GM23338 (cell line): ENCODE measurements around the gene NHERF1. TPM values are rescaled to one million over a fixed set of nuclear protein-coding genes. Genes with fewer than 3 reads are reported as not detected.

Source experiments
- ATAC-seq: fragments of 200-7000 bp; cut with Tn5 transposase; 3 replicates; pipeline ENCODE4 v1.9.1; 2020
- DNase-seq: peaks from one replicate; pipeline ENCODE4 v3.0.0-alpha.2; 2015; ENCODE audit warnings: low spot score
- H2AFZ ChIP-seq: fragments of 200-600 bp; sonication (generic); 2 replicates; pipeline ENCODE4 v1.8.0; 2016; ENCODE audit warnings: antibody characterized with exemption, mild to moderate bottlenecking, moderate library complexity
- H3F3A ChIP-seq: fragments of 200-600 bp; sonication (generic); replicated peaks from 2 replicates; pipeline ENCODE4 v1.8.0; 2017; ENCODE audit warnings: antibody characterized with exemption, mixed run types, low read depth
- H3K27ac ChIP-seq: fragments of 200-600 bp; sonication (generic); 2 replicates; pipeline ENCODE4 v1.6.1; 2016; ENCODE audit warnings: low read depth
- H3K27me3 ChIP-seq: fragments of 200-600 bp; sonication (generic); 2 replicates; pipeline ENCODE4 v1.8.0; 2016; ENCODE audit warnings: mild to moderate bottlenecking, mixed run types, moderate library complexity; ENCODE audit not compliant: insufficient read depth
- H3K36me3 ChIP-seq: fragments of 200-600 bp; sonication (generic); 2 replicates; pipeline ENCODE4 v1.8.0; 2016; ENCODE audit warnings: mild to moderate bottlenecking; ENCODE audit not compliant: insufficient read depth
- H3K4me1 ChIP-seq: fragments of 200-600 bp; sonication (generic); 2 replicates; pipeline ENCODE4 v1.8.0; 2016; ENCODE audit warnings: mild to moderate bottlenecking, moderate library complexity; ENCODE audit not compliant: insufficient read depth
- H3K4me2 ChIP-seq: fragments of 200-600 bp; sonication (generic); 2 replicates; pipeline ENCODE4 v1.7.1; 2017; ENCODE audit warnings: mixed run types
- H3K4me3 ChIP-seq: fragments of 200-600 bp; sonication (generic); 2 replicates; pipeline ENCODE4 v1.6.1; 2016; ENCODE audit warnings: mixed run types
- H3K79me2 ChIP-seq: fragments of 200-600 bp; sonication (generic); replicated peaks from 2 replicates; pipeline ENCODE4 v1.8.0; 2017; ENCODE audit warnings: mild to moderate bottlenecking; ENCODE audit not compliant: insufficient read depth
- H3K9me2 ChIP-seq: fragments of 200-600 bp; sonication (generic); 2 replicates; pipeline ENCODE4 v1.8.0; 2017; ENCODE audit not compliant: insufficient read depth
- H4K20me1 ChIP-seq: fragments of 200-600 bp; sonication (generic); replicated peaks from 2 replicates; pipeline ENCODE4 v1.8.0; 2017; ENCODE audit warnings: mild to moderate bottlenecking; ENCODE audit not compliant: insufficient read depth
- H3K27ac Mint-ChIP-seq: 2 replicates; pipeline ENCODE4 v1.8.0; 2020; ENCODE audit warnings: inconsistent platforms, mild to moderate bottlenecking, moderate library complexity, mixed read lengths
- H3K27me3 Mint-ChIP-seq: 3 replicates; pipeline ENCODE4 v1.8.0; 2022; ENCODE audit warnings: low read depth, mild to moderate bottlenecking, moderate library complexity, mixed read lengths, inconsistent platforms; ENCODE audit not compliant: insufficient read depth, poor library complexity
- H3K36me3 Mint-ChIP-seq: 3 replicates; pipeline ENCODE4 v1.8.0; 2021; ENCODE audit warnings: low read depth, mild to moderate bottlenecking, inconsistent platforms, moderate library complexity, mixed read lengths
- H3K4me1 Mint-ChIP-seq: 3 replicates; pipeline ENCODE4 v1.8.0; 2020; ENCODE audit warnings: mild to moderate bottlenecking, inconsistent platforms, mixed read lengths
- H3K4me3 Mint-ChIP-seq: 3 replicates; pipeline ENCODE4 v1.8.0; 2021; ENCODE audit warnings: moderate library complexity, mild to moderate bottlenecking, inconsistent platforms, mixed read lengths
- H3K9me3 Mint-ChIP-seq: 3 replicates; pipeline ENCODE4 v1.8.0; 2020; ENCODE audit warnings: moderate library complexity, mild to moderate bottlenecking, inconsistent platforms, mixed read lengths
- CREB1 ChIP-seq: fragments of 250-450 bp; sonication (Bioruptor Pico); IDR thresholded peaks from 2 replicates; pipeline ENCODE4 v1.5.0; 2020; ENCODE audit warnings: low read depth, mild to moderate bottlenecking, moderate library complexity
- ETS1 ChIP-seq: IDR thresholded peaks from 2 replicates; pipeline ENCODE4 v1.6.1; 2016; ENCODE audit warnings: antibody characterized with exemption
- EZH2 ChIP-seq: fragments of 200-600 bp; sonication (generic); IDR thresholded peaks from one replicate; pipeline ENCODE4 v1.8.0; 2017; ENCODE audit warnings: antibody characterized with exemption, mild to moderate bottlenecking, low read depth; ENCODE audit not compliant: unreplicated experiment
- EZH2phosphoT487 ChIP-seq: fragments of 200-600 bp; sonication (generic); IDR thresholded peaks from one replicate; pipeline ENCODE4 v1.8.1; 2018; ENCODE audit warnings: antibody characterized with exemption; ENCODE audit not compliant: unreplicated experiment
- JUNB ChIP-seq: IDR thresholded peaks from one replicate; pipeline ENCODE4 v1.6.1; 2016; ENCODE audit warnings: antibody characterized with exemption; ENCODE audit not compliant: unreplicated experiment
- NANOG ChIP-seq: IDR thresholded peaks from 2 replicates; pipeline ENCODE4 v1.6.1; 2016; ENCODE audit warnings: antibody characterized with exemption, borderline replicate concordance
- POLR2AphosphoS5 ChIP-seq: IDR thresholded peaks from 2 replicates; pipeline ENCODE4 v1.6.1; 2016; ENCODE audit warnings: antibody characterized with exemption, low read depth
- STAT1 ChIP-seq: IDR thresholded peaks from one replicate; pipeline ENCODE4 v1.6.1; 2016; ENCODE audit warnings: antibody characterized with exemption; ENCODE audit not compliant: unreplicated experiment
- ZNF114 ChIP-seq: fragments of 250-450 bp; sonication (Bioruptor Pico); IDR thresholded peaks from 2 replicates; pipeline ENCODE4 v1.5.0; 2020; ENCODE audit warnings: mild to moderate bottlenecking, moderate library complexity
- ZNF331 ChIP-seq: fragments of 250-450 bp; sonication (Bioruptor Pico); IDR thresholded peaks from 2 replicates; pipeline ENCODE4 v1.5.0; 2020; ENCODE audit warnings: low read depth, mild to moderate bottlenecking, moderate library complexity
- polyA plus RNA-seq: library from polyadenylated mRNA; unstranded; fragments of >200 nt; fragmentation: Nextera tagmentation; extraction: Ambion mirVana; gene quantifications from 2 replicates; pipeline ENCODE4 v1.2.1, GENCODE V29; 2016
- total RNA-seq: library from RNA; depleted of rRNA; stranded (reverse); fragments of >200 nt; shearing (Covaris generic); gene quantifications from 2 replicates; pipeline ENCODE4 v1.2.3, GENCODE V29; 2014
- TF ChIP-seq, protein P1 (sequence below): IDR thresholded peaks from one replicate; pipeline ENCODE4 v1.6.1; 2018; ENCODE audit warnings: antibody characterized with exemption; ENCODE audit not compliant: unreplicated experiment
- TF ChIP-seq, protein P2 (sequence below), 2 experiments: fragments of 200-600 bp in 1 of 2; sonication (generic) in 1 of 2; conservative IDR thresholded peaks; 2 replicates each; pipeline versions ENCODE4 v1.5.1 to v1.6.1; 2016 to 2017; ENCODE audit warnings: antibody characterized with exemption in 2 of 2, low read depth in 2 of 2, mild to moderate bottlenecking in 2 of 2, moderate library complexity in 1 of 2
- TF ChIP-seq, protein P3 (sequence below): fragments of 250-450 bp; sonication (Bioruptor Pico); IDR thresholded peaks from 2 replicates; pipeline ENCODE4 v1.5.0; 2020; ENCODE audit warnings: mild to moderate bottlenecking, moderate library complexity

Gene NHERF1
- total and polyA plus RNA-seq, 2 experiments from 2014 or later = 48.8 to 100 TPM

DNA sequence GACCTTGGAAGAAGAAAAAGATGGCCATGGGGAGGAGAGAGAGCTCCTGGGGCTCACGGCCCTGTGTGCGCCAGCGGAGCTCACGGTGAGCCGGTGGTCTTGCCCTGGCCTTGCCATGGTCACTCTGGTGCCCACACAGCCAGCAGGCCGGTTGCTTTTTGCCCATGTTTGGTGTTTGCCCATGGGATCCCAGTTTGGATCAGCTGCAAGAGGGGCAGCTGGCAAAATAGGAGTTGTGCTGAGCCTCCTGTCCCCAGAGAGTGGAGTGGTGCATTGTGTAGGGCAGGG, 1.6 kb downstream of the NHERF1 start:
- H2AFZ ChIP-seq = no peak overlapping the region
- TF ChIP-seq JUNB (no peak), EZH2phosphoT487 (no peak), STAT1 (no peak), EZH2 (no peak), ZNF331 (CRISPR knock-in tag) (no peak), ETS1 (no peak), CREB1 (CRISPR knock-in tag) (no peak), NANOG (no peak), POLR2AphosphoS5 (no peak), ZNF114 (CRISPR knock-in tag) (no peak)
- TF ChIP-seq, protein P1, sequence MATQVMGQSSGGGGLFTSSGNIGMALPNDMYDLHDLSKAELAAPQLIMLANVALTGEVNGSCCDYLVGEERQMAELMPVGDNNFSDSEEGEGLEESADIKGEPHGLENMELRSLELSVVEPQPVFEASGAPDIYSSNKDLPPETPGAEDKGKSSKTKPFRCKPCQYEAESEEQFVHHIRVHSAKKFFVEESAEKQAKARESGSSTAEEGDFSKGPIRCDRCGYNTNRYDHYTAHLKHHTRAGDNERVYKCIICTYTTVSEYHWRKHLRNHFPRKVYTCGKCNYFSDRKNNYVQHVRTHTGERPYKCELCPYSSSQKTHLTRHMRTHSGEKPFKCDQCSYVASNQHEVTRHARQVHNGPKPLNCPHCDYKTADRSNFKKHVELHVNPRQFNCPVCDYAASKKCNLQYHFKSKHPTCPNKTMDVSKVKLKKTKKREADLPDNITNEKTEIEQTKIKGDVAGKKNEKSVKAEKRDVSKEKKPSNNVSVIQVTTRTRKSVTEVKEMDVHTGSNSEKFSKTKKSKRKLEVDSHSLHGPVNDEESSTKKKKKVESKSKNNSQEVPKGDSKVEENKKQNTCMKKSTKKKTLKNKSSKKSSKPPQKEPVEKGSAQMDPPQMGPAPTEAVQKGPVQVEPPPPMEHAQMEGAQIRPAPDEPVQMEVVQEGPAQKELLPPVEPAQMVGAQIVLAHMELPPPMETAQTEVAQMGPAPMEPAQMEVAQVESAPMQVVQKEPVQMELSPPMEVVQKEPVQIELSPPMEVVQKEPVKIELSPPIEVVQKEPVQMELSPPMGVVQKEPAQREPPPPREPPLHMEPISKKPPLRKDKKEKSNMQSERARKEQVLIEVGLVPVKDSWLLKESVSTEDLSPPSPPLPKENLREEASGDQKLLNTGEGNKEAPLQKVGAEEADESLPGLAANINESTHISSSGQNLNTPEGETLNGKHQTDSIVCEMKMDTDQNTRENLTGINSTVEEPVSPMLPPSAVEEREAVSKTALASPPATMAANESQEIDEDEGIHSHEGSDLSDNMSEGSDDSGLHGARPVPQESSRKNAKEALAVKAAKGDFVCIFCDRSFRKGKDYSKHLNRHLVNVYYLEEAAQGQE = no peak
- TF ChIP-seq, protein P2, sequence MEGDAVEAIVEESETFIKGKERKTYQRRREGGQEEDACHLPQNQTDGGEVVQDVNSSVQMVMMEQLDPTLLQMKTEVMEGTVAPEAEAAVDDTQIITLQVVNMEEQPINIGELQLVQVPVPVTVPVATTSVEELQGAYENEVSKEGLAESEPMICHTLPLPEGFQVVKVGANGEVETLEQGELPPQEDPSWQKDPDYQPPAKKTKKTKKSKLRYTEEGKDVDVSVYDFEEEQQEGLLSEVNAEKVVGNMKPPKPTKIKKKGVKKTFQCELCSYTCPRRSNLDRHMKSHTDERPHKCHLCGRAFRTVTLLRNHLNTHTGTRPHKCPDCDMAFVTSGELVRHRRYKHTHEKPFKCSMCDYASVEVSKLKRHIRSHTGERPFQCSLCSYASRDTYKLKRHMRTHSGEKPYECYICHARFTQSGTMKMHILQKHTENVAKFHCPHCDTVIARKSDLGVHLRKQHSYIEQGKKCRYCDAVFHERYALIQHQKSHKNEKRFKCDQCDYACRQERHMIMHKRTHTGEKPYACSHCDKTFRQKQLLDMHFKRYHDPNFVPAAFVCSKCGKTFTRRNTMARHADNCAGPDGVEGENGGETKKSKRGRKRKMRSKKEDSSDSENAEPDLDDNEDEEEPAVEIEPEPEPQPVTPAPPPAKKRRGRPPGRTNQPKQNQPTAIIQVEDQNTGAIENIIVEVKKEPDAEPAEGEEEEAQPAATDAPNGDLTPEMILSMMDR (conservative IDR thresholded peaks at IDR 0.05; ENCODE audit: low read depth in 2 of 2) = no peak
- TF ChIP-seq, protein P3, sequence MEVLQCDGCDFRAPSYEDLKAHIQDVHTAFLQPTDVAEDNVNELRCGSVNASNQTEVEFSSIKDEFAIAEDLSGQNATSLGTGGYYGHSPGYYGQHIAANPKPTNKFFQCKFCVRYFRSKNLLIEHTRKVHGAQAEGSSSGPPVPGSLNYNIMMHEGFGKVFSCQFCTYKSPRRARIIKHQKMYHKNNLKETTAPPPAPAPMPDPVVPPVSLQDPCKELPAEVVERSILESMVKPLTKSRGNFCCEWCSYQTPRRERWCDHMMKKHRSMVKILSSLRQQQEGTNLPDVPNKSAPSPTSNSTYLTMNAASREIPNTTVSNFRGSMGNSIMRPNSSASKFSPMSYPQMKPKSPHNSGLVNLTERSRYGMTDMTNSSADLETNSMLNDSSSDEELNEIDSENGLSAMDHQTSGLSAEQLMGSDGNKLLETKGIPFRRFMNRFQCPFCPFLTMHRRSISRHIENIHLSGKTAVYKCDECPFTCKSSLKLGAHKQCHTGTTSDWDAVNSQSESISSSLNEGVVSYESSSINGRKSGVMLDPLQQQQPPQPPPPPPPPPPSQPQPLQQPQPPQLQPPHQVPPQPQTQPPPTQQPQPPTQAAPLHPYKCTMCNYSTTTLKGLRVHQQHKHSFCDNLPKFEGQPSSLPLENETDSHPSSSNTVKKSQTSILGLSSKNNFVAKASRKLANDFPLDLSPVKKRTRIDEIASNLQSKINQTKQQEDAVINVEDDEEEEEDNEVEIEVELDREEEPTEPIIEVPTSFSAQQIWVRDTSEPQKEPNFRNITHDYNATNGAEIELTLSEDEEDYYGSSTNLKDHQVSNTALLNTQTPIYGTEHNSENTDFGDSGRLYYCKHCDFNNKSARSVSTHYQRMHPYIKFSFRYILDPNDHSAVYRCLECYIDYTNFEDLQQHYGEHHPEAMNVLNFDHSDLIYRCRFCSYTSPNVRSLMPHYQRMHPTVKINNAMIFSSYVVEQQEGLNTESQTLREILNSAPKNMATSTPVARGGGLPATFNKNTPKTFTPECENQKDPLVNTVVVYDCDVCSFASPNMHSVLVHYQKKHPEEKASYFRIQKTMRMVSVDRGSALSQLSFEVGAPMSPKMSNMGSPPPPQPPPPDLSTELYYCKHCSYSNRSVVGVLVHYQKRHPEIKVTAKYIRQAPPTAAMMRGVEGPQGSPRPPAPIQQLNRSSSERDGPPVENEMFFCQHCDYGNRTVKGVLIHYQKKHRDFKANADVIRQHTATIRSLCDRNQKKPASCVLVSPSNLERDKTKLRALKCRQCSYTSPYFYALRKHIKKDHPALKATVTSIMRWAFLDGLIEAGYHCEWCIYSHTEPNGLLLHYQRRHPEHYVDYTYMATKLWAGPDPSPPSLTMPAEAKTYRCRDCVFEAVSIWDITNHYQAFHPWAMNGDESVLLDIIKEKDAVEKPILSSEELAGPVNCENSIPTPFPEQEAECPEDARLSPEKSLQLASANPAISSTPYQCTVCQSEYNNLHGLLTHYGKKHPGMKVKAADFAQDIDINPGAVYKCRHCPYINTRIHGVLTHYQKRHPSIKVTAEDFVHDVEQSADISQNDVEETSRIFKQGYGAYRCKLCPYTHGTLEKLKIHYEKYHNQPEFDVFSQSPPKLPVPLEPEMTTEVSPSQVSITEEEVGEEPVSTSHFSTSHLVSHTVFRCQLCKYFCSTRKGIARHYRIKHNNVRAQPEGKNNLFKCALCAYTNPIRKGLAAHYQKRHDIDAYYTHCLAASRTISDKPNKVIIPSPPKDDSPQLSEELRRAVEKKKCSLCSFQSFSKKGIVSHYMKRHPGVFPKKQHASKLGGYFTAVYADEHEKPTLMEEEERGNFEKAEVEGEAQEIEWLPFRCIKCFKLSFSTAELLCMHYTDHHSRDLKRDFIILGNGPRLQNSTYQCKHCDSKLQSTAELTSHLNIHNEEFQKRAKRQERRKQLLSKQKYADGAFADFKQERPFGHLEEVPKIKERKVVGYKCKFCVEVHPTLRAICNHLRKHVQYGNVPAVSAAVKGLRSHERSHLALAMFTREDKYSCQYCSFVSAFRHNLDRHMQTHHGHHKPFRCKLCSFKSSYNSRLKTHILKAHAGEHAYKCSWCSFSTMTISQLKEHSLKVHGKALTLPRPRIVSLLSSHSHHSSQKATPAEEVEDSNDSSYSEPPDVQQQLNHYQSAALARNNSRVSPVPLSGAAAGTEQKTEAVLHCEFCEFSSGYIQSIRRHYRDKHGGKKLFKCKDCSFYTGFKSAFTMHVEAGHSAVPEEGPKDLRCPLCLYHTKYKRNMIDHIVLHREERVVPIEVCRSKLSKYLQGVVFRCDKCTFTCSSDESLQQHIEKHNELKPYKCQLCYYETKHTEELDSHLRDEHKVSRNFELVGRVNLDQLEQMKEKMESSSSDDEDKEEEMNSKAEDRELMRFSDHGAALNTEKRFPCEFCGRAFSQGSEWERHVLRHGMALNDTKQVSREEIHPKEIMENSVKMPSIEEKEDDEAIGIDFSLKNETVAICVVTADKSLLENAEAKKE = no peak
- Mint-ChIP-seq H3K27ac (no peak overlapping the region), H3K27me3 (peaks cover 29% of the 10 kb centered on the region), H3K36me3 (peaks cover 16% of the 10 kb centered on the region), H3K4me1 (peaks cover 58% of the 10 kb centered on the region), H3K9me3 (no peaks in the 10 kb centered on the region), H3K4me3 (peak overlapping the region; percentile 91)
- H3K27me3 ChIP-seq = no peaks in the 10 kb centered on the region
- no peak overlapping the region for H3K27ac ChIP-seq
- H3K36me3 ChIP-seq = no peaks in the 10 kb centered on the region
- H3F3A ChIP-seq = peaks cover 6% of the 10 kb centered on the region; the same call in 1 of the 2 replicates
- H3K79me2 ChIP-seq = peaks cover 60% of the 10 kb centered on the region
- ATAC-seq (no peak), DNase-seq (no peak)
- peaks cover 52% of the 10 kb centered on the region for H3K4me1 ChIP-seq
- H3K9me2 ChIP-seq = no peaks in the 10 kb centered on the region
- H3K4me3 ChIP-seq = peak overlapping the region; percentile 94
- peak overlapping the region; percentile 95 for H3K4me2 ChIP-seq
- peaks cover 39% of the 10 kb centered on the region for H4K20me1 ChIP-seq
